GM19452 (cell line): ENCODE measurements around the gene PER2.
A peak's percentile ranks its signal among the peaks of the same experiment; 100 is the strongest.
"Not testable (repeated sequence)": the region's sequence is repeated elsewhere in the genome, so short reads cannot be mapped to it uniquely, and the experiment has no call there.

Experiments used
- ATAC-seq: cut with Tn5 transposase; IDR thresholded peaks from one replicate; pipeline ENCODE4 v1.9.1; 2021; ENCODE audit not compliant: unreplicated experiment

Gene PER2, protein sequence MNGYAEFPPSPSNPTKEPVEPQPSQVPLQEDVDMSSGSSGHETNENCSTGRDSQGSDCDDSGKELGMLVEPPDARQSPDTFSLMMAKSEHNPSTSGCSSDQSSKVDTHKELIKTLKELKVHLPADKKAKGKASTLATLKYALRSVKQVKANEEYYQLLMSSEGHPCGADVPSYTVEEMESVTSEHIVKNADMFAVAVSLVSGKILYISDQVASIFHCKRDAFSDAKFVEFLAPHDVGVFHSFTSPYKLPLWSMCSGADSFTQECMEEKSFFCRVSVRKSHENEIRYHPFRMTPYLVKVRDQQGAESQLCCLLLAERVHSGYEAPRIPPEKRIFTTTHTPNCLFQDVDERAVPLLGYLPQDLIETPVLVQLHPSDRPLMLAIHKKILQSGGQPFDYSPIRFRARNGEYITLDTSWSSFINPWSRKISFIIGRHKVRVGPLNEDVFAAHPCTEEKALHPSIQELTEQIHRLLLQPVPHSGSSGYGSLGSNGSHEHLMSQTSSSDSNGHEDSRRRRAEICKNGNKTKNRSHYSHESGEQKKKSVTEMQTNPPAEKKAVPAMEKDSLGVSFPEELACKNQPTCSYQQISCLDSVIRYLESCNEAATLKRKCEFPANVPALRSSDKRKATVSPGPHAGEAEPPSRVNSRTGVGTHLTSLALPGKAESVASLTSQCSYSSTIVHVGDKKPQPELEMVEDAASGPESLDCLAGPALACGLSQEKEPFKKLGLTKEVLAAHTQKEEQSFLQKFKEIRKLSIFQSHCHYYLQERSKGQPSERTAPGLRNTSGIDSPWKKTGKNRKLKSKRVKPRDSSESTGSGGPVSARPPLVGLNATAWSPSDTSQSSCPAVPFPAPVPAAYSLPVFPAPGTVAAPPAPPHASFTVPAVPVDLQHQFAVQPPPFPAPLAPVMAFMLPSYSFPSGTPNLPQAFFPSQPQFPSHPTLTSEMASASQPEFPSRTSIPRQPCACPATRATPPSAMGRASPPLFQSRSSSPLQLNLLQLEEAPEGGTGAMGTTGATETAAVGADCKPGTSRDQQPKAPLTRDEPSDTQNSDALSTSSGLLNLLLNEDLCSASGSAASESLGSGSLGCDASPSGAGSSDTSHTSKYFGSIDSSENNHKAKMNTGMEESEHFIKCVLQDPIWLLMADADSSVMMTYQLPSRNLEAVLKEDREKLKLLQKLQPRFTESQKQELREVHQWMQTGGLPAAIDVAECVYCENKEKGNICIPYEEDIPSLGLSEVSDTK (N-terminal part only)

GRCh38 chr2:238287737-238288649 is at the start of gene PER2:
PER2 (minus strand) TSS chr2:238288610; CDS start chr2:238277936, 10,674 bp downstream.
- peak; percentile 34 for ATAC-seq

- ATAC-seq: no peak
Measured at GRCh38 chr2:238337846-238338245, 49.4 kb upstream of the PER2 start.

DNA sequence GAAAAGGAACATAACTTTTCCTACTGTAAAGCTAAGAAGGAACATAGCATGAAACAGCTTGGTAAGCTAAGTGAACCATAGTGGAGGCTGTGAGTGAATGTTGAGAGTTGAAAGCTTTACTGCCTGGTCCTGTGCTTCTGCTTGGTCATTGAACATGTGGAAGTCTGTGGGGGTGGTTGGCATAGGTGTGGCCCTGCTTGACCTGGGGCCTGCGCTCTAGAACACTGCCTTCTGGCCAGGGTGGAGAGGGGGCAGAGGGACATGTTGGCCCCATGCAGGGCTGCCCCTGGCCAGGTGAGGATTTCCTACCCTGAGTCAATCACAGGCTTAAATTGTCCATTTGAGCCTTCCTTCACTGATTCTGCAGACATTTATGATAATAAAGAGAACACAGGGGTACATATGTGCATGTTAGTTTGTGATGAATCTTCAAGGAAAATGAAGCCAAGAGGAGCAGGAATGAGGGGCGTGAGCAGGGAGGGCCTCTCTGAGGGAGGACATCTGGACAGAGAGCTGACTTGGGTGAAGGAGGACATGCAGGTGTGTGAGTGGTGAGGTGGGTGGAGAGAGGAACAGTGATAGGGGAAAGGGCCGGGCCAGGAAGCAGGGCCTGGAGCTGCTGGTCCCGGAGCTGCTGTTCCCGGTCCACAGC is 48.5 kb upstream of the PER2 start:
- no peak for ATAC-seq

DNA sequence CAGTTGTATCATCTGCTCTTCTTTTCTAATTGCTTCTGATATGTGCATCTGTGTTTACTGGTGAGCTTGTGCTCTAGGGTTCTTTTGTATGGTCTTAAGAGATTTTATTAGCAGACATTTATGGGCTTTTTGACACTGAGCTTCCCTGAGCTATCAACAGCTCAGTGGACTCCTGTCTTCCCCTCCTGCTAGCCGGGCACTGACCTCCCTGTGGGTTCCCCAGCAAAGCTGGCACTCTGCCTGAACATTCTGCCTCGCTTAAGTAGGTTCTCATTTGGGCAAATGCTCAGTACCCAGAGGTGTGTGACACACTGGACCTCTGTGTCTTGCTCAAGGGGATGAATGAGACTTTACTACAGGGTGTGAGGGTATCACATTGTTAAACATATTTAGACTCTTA is 47.7 kb upstream of the PER2 start:
- no peak for ATAC-seq

GRCh38 chr2:238335591-238335990 is 47.2 kb upstream of the PER2 start:
- not testable (repeated sequence) for ATAC-seq

GRCh38 chr2:238334885-238335284 is 46.5 kb upstream of the PER2 start:
- no peak for ATAC-seq

GRCh38 chr2:238331916-238332315 is 43.5 kb upstream of the PER2 start:
- ATAC-seq: no peak

DNA sequence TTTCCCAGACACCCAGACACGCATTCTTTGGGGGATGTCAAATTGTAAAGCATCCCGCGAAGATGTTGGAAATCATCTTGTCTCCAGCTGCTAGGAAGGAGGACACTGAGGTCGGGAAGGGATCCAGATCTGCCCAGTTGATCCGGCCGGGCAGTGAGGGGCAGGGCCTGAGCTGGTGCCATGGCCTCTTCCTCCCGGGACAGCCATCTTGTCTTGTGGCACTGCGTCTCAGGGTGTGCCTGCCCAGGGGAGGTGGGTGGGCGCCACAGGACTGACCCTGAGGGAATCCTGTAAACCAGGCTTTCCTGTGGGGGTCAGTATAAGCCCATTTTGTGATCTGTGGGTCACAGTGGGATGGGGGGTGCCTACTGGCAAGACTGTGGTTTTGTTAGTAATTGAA is 42.0 kb upstream of the PER2 start:
- no peak for ATAC-seq

GRCh38 chr2:238327751-238328150 is 39.3 kb upstream of the PER2 start:
- no peak for ATAC-seq

GRCh38 chr2:238326801-238327365 is 38.5 kb upstream of the PER2 start:
- no peak for ATAC-seq

- ATAC-seq: no peak
Measured at GRCh38 chr2:238325694-238326093, 37.3 kb upstream of the PER2 start.

- not testable (repeated sequence) for ATAC-seq
Measured at GRCh38 chr2:238324248-238324647, 35.8 kb upstream of the PER2 start.

GRCh38 chr2:238322001-238322411 is 33.6 kb upstream of the PER2 start:
- ATAC-seq: no peak

DNA sequence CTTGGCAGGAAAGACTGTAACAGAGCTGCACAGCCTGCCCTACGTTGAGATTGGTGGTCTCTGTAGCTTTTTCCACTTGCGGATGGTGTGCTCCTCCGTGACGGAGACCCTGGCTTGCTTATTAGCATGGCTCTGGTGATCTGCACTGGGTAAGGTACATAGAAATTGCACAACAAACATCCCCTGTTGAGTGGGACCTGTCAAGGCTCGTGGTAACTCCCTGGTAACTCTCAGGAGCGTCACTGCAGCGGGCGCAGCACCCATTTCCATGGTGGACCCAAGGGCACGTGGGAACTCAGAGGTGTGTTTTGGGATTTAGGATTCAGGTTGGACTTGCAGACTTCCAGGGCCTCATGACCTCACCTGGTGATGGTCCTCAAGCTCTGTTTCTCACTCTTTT is 33.1 kb upstream of the PER2 start:
- no peak for ATAC-seq

DNA sequence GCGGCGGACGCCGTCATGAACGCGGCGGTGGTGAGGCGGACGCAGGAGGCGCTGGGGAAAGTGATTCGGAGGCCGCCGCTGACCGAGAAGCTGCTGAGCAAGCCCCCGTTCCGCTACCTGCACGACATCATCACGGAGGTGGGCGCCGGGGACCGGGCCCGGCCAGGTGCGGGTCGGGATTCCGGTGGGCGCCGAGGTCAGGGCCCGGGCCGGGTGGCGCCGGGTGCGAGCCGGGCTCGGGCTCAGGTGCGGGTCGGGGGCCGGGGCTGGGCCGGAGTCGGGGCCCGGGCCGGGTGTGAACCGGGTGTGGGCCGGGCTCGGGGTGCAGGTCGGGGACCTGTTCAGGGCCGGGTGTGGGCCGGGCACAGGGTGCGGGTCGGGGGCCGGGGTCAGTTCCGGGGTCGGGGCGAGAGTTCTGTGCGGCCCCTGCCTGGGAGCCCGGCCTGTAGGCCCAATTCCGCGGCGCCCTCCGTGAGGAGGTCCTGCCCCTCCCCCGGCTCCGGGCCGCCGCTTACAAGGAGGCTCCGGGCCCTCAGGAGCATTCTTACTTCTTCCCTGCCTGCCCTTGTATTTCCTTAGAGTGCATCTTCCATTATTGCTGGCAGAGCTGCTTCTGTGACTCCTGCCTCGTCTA is 32.4 kb upstream of the PER2 start:
- peak; percentile 48 for ATAC-seq

- ATAC-seq: peak; percentile 93
Measured at GRCh38 chr2:238320246-238320647, 31.8 kb upstream of the PER2 start, which contains the start of gene TRAF3IP1. TRAF3IP1 (plus strand) TSS chr2:238320518; CDS start chr2:238320663, 145 bp downstream.

GRCh38 chr2:238315031-238315595 is 26.7 kb upstream of the PER2 start:
- no peak for ATAC-seq

DNA sequence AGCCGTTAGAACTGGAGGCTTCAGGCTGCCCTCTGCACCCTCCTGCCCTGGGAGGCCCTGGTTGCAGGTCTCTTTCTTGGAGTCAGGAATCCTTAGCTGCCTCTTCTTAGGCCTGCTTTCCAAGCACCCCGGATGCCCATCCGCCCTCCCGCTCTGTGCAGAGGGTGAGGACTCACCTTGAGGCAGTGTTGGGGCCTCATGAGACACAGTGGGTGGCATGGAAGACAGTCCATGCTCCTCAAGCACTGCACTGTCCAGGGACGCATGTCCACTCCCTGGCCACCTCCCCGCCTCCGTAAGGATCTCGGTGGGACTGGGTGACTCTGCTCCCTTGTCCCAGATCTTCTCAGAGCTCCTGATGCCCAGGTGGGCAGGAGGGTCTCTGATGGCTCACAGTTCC is 26.2 kb upstream of the PER2 start:
- no peak for ATAC-seq
